SK-N-SH treated with all-trans-retinoic acid at 6 μM for 48 hours (cell line): Measurements from ENCODE around the gene CRIP1.

ENCODE experiments used
- CSDC2 ChIP-seq: fragments of 250-450 bp; sonication (Bioruptor Pico); IDR thresholded peaks from 2 replicates; pipeline ENCODE4 v1.5.0; 2020; ENCODE audit warnings: mild to moderate bottlenecking, moderate library complexity
- PATZ1 ChIP-seq: fragments of 250-450 bp; sonication (Bioruptor Pico); IDR thresholded peaks from 2 replicates; pipeline ENCODE4 v1.8.0; 2020; ENCODE audit warnings: mild to moderate bottlenecking, moderate library complexity, borderline replicate concordance
- POU6F1 ChIP-seq: fragments of 250-450 bp; sonication (Bioruptor Pico); IDR thresholded peaks from 2 replicates; pipeline ENCODE4 v1.8.0; 2021; ENCODE audit warnings: low read depth, mild to moderate bottlenecking, moderate library complexity, borderline replicate concordance

- no peak for TF ChIP-seq POU6F1 (CRISPR knock-in tag)
- no peak for TF ChIP-seq PATZ1 (CRISPR knock-in tag)
- TF ChIP-seq CSDC2 (CRISPR knock-in tag) = no peak
These were observed 1.7 kb upstream of the CRIP1 start for GRCh38 chr14:105484997-105485393.
